ENCODE results near the gene KRT6A. TPM values are rescaled to one million over a fixed set of nuclear protein-coding genes. Genes with fewer than 3 reads are reported as not detected.
A peak's percentile ranks its signal among the peaks of the same experiment; 100 is the strongest.
"Not testable (repeated sequence)": the region's sequence is repeated elsewhere in the genome, so short reads cannot be mapped to it uniquely, and the experiment has no call there.

Gene KRT6A
- total RNA-seq, 1 experiment from 2014 or later: not detected

DNA sequence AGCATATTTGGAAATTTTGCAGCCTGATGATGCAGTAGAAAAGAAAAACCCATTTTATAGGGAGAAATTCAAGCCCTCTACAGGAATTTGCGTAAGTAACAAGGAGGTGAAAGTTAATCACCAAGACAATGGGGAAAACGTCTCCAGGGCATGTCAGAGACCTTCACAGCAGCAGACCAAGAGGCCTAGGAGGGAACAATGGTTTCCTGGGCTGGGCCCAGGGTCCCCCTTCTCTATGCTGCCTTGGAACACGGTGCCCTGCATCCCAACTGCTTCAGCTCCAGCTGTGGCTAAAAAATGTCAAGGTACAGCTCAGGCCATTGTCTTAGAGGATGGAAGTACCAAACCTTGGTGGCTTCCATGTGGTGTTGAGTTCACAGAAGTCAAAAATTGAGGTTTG lies 13.0 kb downstream of the KRT6A start:
- Histone ChIP-seq H3K36me3 (replicated peaks; ENCODE audit: control insufficient read depth, insufficient read depth, low read length) (no peaks in the 10 kb centered on the region), H3K4me3 (ENCODE audit: insufficient read depth, low read depth, low read length) (no peak overlapping the region), H3K27me3 (ENCODE audit: control insufficient read depth, insufficient read depth, low read length) (no peaks in the 10 kb centered on the region)
- no peak for DNase-seq

DNA sequence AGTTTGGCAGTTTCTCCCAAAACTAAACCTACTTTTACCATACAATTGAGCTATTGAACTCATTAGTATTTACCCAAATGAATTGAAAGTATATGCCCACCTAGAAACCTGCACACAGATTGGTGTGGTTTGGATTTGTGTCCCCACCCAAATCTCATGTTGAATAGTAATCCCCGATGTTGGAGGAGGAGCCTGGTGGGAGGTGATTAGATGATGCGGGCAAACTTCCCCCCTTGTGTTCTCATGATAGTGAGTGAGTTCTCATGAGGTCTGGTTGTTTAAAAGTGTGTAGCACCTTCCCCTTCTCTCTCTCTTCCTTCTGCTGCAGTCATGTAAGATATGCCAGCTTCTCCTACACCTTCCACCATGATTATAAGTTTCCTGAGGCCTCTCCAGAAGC lies 15.4 kb downstream of the KRT6A start:
- no peak for DNase-seq
- H3K27me3 ChIP-seq (ENCODE audit: control insufficient read depth, insufficient read depth, low read length): no peaks in the 10 kb centered on the region
- no peaks in the 10 kb centered on the region for H3K36me3 ChIP-seq (replicated peaks; ENCODE audit: control insufficient read depth, insufficient read depth, low read length)
- H3K4me3 ChIP-seq (ENCODE audit: insufficient read depth, low read depth, low read length): no peak overlapping the region

DNA sequence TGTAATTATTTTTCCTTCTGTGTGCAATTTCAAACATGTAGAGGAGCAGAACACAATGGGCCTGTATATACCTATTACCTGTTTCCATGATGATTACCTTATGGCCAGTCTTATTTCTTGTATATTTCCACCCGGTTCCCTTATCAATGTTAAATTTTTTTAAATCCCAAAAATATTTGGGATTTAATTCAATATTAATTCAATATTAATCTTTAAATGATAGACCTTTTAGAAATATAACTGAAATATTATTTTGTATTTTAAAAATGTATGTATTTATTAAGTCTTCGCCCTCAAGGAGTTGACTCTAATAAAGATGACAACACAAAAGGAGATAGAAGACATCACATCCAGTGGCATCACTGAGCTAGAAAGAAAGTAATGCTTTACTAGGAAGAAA lies 18.8 kb downstream of the KRT6A start:
- no peak for DNase-seq
- Histone ChIP-seq H3K4me3 (ENCODE audit: insufficient read depth, low read depth, low read length) (no peak overlapping the region), H3K27me3 (ENCODE audit: control insufficient read depth, insufficient read depth, low read length) (no peaks in the 10 kb centered on the region), H3K36me3 (replicated peaks; ENCODE audit: control insufficient read depth, insufficient read depth, low read length) (no peaks in the 10 kb centered on the region)

DNA sequence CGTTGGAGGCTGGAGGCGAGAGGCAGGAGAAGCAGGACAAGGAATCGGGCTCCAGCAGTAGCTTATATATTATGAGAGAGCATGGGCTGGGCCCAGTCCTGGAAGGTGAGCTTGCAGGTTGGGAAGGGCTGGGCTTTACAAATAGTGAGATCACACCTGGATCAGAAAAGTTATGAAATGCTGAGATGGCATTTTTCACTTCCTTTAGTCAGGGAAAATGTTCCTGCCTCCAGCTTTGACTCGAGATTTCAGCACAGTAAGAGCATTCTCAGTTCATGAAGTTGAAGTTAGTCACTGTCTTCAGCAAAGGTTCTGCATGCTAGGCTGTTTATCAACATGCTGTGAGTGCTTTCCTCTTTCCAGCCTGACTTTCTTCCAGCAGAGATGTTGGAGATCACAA lies 19.3 kb downstream of the KRT6A start, which contains the start of gene KRT6C:
Gene KRT6C, minus strand, starts transcription at position 38 of the 400 bp plus-strand sequence. CDS start 68 bp downstream, outside the sequence.
- H3K4me3 ChIP-seq (ENCODE audit: insufficient read depth, low read depth, low read length): no peak within 1 kb of the TSS
- no peaks in the 10 kb centered on the region for H3K27me3 ChIP-seq (ENCODE audit: control insufficient read depth, insufficient read depth, low read length)
- DNase-seq: no peak
- H3K36me3 ChIP-seq (replicated peaks; ENCODE audit: control insufficient read depth, insufficient read depth, low read length): no peaks in the 10 kb centered on the region

DNA sequence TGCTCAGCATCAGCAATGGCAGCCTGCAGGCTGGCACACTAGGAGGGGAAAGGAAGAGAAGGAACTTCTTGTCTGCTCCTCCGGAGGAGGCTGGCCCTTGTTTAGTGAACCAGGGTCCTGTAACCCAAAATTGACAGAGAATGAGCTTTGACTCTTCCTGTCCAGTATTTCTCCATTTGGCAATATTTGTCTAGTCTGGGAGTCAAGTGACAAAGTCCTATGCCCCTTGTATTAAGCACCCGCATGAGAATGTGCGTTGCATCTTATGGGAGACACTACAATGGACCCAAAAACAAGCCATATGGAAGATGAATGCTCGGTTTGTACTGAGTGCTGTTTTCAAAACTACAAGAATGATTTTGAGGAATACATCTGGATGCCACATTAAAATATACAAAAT lies 23.2 kb downstream of the KRT6A start:
- Histone ChIP-seq H3K36me3 (replicated peaks; ENCODE audit: control insufficient read depth, insufficient read depth, low read length) (no peaks in the 10 kb centered on the region), H3K4me3 (ENCODE audit: insufficient read depth, low read depth, low read length) (no peak overlapping the region), H3K27me3 (ENCODE audit: control insufficient read depth, insufficient read depth, low read length) (no peaks in the 10 kb centered on the region)
- DNase-seq: no peak

DNA sequence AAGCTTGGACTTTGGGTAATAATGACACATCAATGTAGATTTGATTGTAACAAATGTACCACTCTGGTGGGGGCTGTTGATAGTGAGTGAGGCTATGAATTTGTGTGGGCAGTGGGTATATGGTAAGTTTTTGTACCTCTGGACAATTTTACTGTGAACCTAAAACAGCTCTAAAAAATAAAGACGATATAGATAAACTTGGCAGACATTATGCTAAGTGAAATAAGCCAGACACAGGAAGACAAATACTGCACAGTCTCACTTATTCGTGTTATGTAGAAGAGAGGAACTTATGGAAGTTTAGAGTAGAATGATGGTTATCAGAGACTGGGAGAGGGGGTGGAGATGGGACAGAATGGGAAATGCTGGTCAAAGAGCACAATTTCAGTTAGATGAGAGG lies 28.2 kb downstream of the KRT6A start:
- Histone ChIP-seq H3K27me3 (ENCODE audit: control insufficient read depth, insufficient read depth, low read length) (no peaks in the 10 kb centered on the region), H3K36me3 (replicated peaks; ENCODE audit: control insufficient read depth, insufficient read depth, low read length) (no peaks in the 10 kb centered on the region), H3K4me3 (ENCODE audit: insufficient read depth, low read depth, low read length) (no peak overlapping the region)
- no peak for DNase-seq

DNA sequence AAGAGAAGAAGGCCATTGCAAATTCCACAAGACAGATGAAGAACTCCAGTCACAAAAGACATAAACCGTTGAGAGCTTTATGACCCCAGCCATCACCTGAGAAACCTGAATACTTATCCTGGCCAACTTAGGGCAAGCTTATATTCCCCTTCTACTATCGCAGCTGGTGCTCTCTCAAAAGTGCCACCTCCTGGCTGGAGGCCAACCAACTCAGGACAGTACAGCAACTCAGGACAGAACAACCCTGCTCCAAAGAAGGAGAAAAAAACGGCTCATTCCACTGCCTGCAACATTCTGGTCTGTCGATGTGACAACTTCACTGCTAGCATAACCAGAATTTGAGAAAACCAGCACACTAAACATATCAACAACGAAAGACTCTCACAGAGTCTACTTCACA lies 31.4 kb downstream of the KRT6A start:
- no peaks in the 10 kb centered on the region for H3K36me3 ChIP-seq (replicated peaks; ENCODE audit: control insufficient read depth, insufficient read depth, low read length)
- no peaks in the 10 kb centered on the region for H3K27me3 ChIP-seq (ENCODE audit: control insufficient read depth, insufficient read depth, low read length)
- no peak for DNase-seq
- H3K4me3 ChIP-seq (ENCODE audit: insufficient read depth, low read depth, low read length): no peak overlapping the region

DNA sequence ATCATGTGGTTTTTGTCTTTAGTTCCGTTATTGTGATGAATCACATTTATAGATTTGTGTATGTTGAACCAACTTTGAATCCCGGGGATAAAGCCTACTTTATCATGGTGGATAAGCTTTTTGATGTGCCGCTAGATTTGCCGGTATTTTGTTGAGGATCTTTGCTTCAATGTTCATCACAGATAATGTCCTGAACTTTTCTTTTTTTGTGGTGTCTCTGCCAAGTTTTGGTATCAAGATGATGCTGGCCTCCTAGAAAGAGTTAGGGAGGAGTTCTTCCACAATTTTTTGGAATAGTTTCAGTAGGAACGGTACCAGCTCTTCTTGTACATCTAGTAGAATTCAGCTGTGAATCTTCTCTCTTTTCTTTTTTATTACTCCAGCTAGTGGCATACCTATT lies 34.2 kb downstream of the KRT6A start:
- no peaks in the 10 kb centered on the region for H3K27me3 ChIP-seq (ENCODE audit: control insufficient read depth, insufficient read depth, low read length)
- no peak overlapping the region for H3K4me3 ChIP-seq (ENCODE audit: insufficient read depth, low read depth, low read length)
- no peaks in the 10 kb centered on the region for H3K36me3 ChIP-seq (replicated peaks; ENCODE audit: control insufficient read depth, insufficient read depth, low read length)
- no peak for DNase-seq

- Histone ChIP-seq H3K36me3 (replicated peaks; ENCODE audit: control insufficient read depth, insufficient read depth, low read length) (no peaks in the 10 kb centered on the region), H3K4me3 (ENCODE audit: insufficient read depth, low read depth, low read length) (no peak overlapping the region), H3K27me3 (ENCODE audit: control insufficient read depth, insufficient read depth, low read length) (no peaks in the 10 kb centered on the region)
- DNase-seq: no peak
Observed at GRCh38 chr12:52455821-52456220, 37.2 kb downstream of the KRT6A start.

GRCh38 chr12:52454411-52455201 lies 38.5 kb downstream of the KRT6A start:
- H3K36me3 ChIP-seq (replicated peaks; ENCODE audit: control insufficient read depth, insufficient read depth, low read length): no peaks in the 10 kb centered on the region
- peak; percentile 42 for DNase-seq
- no peak overlapping the region for H3K4me3 ChIP-seq (ENCODE audit: insufficient read depth, low read depth, low read length)
- no peaks in the 10 kb centered on the region for H3K27me3 ChIP-seq (ENCODE audit: control insufficient read depth, insufficient read depth, low read length)

DNA sequence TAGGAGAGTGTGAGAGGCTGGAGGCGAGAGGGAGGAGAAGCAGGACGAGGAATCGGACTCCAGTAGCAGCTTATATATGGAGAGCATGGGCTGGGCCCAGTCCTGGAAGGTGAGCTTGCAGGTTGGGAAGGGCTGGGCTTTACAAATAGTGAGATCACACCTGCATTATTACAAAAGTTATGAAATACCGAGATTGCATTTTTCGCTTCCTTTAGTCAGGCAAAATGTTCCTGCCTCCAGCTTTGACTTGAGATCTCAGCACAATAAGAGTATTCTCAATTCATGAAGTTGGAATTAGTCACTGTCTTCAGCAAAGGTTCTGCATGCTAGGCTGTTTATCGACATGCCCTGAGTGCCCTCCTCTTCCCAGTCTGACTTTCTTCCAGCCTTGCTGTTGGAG lies 41.0 kb downstream of the KRT6A start, which contains the start of gene KRT6B:
Gene KRT6B, minus strand, starts transcription at position 46 of the 400 bp plus-strand sequence. CDS start 68 bp downstream, outside the sequence.
- no peaks in the 10 kb centered on the region for H3K27me3 ChIP-seq (ENCODE audit: control insufficient read depth, insufficient read depth, low read length)
- no peak within 1 kb of the TSS for H3K4me3 ChIP-seq (ENCODE audit: insufficient read depth, low read depth, low read length)
- no peak for DNase-seq
- no peaks in the 10 kb centered on the region for H3K36me3 ChIP-seq (replicated peaks; ENCODE audit: control insufficient read depth, insufficient read depth, low read length)

GRCh38 chr12:52448228-52448627 lies 44.8 kb downstream of the KRT6A start:
- H3K36me3 ChIP-seq (replicated peaks; ENCODE audit: control insufficient read depth, insufficient read depth, low read length): no peaks in the 10 kb centered on the region
- H3K27me3 ChIP-seq (ENCODE audit: control insufficient read depth, insufficient read depth, low read length): no peaks in the 10 kb centered on the region
- DNase-seq: no peak

GRCh38 chr12:52447196-52447595 lies 45.9 kb downstream of the KRT6A start:
- not testable (repeated sequence) for H3K4me3 ChIP-seq (ENCODE audit: insufficient read depth, low read depth, low read length); H3K27me3 ChIP-seq (ENCODE audit: control insufficient read depth, insufficient read depth, low read length); H3K36me3 ChIP-seq (replicated peaks; ENCODE audit: control insufficient read depth, insufficient read depth, low read length); DNase-seq

More at GRCh38 chr12:52448228-52448627, 44.8 kb downstream of the KRT6A start:
- H3K4me3 ChIP-seq (ENCODE audit: insufficient read depth, low read depth, low read length): no peak overlapping the region

GRCh38 chr12:52446367-52447045 lies 46.6 kb downstream of the KRT6A start:
- Histone ChIP-seq H3K4me3 (ENCODE audit: insufficient read depth, low read depth, low read length) (no peak overlapping the region), H3K27me3 (ENCODE audit: control insufficient read depth, insufficient read depth, low read length) (no peaks in the 10 kb centered on the region), H3K36me3 (replicated peaks; ENCODE audit: control insufficient read depth, insufficient read depth, low read length) (no peaks in the 10 kb centered on the region)
- peak; percentile 3 for DNase-seq

DNA sequence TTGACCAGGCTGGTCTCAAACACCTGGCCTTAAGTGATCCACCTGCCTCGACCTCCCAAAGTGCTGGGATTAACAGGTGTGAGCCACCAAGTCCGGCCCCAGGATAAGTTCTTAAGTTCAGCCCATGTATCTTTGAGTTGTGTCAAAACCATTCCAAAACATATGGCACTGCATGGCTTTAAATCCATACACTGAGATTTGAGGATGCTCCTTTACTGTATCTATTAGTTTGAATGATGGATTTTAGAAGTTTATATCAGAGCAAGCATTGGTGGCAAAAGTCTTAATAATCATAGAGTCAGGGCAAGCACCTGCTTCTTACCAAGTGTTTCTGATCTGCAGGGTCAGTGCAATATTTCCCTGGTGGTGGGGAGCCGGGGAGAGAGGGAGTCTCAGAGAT lies 47.2 kb downstream of the KRT6A start:
- Histone ChIP-seq H3K4me3 (ENCODE audit: insufficient read depth, low read depth, low read length) (no peak overlapping the region), H3K27me3 (ENCODE audit: control insufficient read depth, insufficient read depth, low read length) (no peaks in the 10 kb centered on the region), H3K36me3 (replicated peaks; ENCODE audit: control insufficient read depth, insufficient read depth, low read length) (no peaks in the 10 kb centered on the region)
- no peak for DNase-seq

All from H7 (cell line).